GM12878 (cell line): ENCODE results near the gene HK1. TPM values are rescaled to one million over a fixed set of nuclear protein-coding genes. Genes with fewer than 3 reads are reported as not detected.

Experiments
- ATAC-seq: fragments of 200-7000 bp; cut with Tn5 transposase; 3 replicates; pipeline ENCODE4 v1.9.1; 2020; ENCODE audit warnings: mild to moderate bottlenecking, moderate library complexity
- BruUV-seq: library from RNA; stranded (reverse); fragments of 400-500 nt; replicated peaks from 2 replicates; lab custom pipeline; 2021; lab: Mats Ljungman, UMichigan
- CTCF ChIA-PET: fragments of 300-600 bp; sonication (Branson Sonifier 250); formaldehyde crosslinking; extraction: SDS; loops from one replicate; lab custom pipeline; 2021; ENCODE audit warnings: inconsistent platforms; lab: Yijun Ruan, JAX
- POLR2A ChIA-PET: fragments of 350-600 bp; formaldehyde crosslinking; extraction: SDS; loops from one replicate; lab custom pipeline; 2021; ENCODE audit warnings: inconsistent platforms; lab: Charles Lee
- RAD21 ChIA-PET: fragments of 300-600 bp; sonication (Branson Sonifier 250); formaldehyde crosslinking; loops from one replicate; lab custom pipeline; 2023; ENCODE audit warnings: antibody characterized with exemption; ENCODE audit not compliant: unreplicated experiment; lab: Charles Lee
- SMC1A ChIA-PET: fragments of 300-600 bp; sonication (Branson Sonifier 250); formaldehyde crosslinking; loops from one replicate; lab custom pipeline; 2023; ENCODE audit not compliant: unreplicated experiment, uncharacterized antibody; lab: Charles Lee
- DNase-seq: peaks from one replicate; pipeline ENCODE4 v3.0.0-alpha.2; 2011; ENCODE audit warnings: low read depth, low spot score
- FAIRE-seq: peaks from 3 replicates; lab custom pipeline; 2011; peaks lifted over from hg19 to GRCh38; lab: Jason Lieb, UNC
- H2AFZ ChIP-seq: 2 replicates; pipeline ENCODE4 v1.6.0; 2011; ENCODE audit warnings: low read depth, low read length, control low read depth; ENCODE audit not compliant: control insufficient read depth
- H3K27ac ChIP-seq: 2 replicates; pipeline ENCODE4 v1.5.1; 2011; ENCODE audit warnings: control low read depth; ENCODE audit not compliant: control insufficient read depth, insufficient read depth
- H3K27me3 ChIP-seq, 2 experiments: replicated peaks in 1 of 2; 2 replicates each; pipeline versions ENCODE4 v1.6.0 to v1.6.1; 2011; ENCODE audit warnings: low read length in 1 of 2; ENCODE audit not compliant: control insufficient read depth in 2 of 2, insufficient read depth in 2 of 2
- H3K36me3 ChIP-seq, 2 experiments: 2 replicates each; pipeline ENCODE4 v1.5.1; 2011; ENCODE audit warnings: low read length in 1 of 2; ENCODE audit not compliant: control insufficient read depth in 2 of 2, insufficient read depth in 2 of 2
- H3K4me1 ChIP-seq: 2 replicates; pipeline ENCODE4 v1.6.1; 2011; ENCODE audit warnings: mild to moderate bottlenecking, low read length, moderate library complexity, mixed read lengths; ENCODE audit not compliant: control insufficient read depth, insufficient read depth
- H3K4me2 ChIP-seq: 2 replicates; pipeline ENCODE4 v1.6.0; 2011; ENCODE audit warnings: control low read depth; ENCODE audit not compliant: control insufficient read depth, insufficient read depth
- H3K4me3 ChIP-seq: fragments of 200-600 bp; sonication (generic); 2 replicates; pipeline ENCODE4 v1.5.1; 2016
- H3K79me2 ChIP-seq: 2 replicates; pipeline ENCODE4 v1.6.0; 2011; ENCODE audit warnings: low read length; ENCODE audit not compliant: control insufficient read depth, insufficient read depth
- H3K9ac ChIP-seq: 2 replicates; pipeline ENCODE4 v1.8.0; 2011; ENCODE audit warnings: low read length, control low read depth, mixed read lengths; ENCODE audit not compliant: control insufficient read depth, insufficient read depth
- H3K9me3 ChIP-seq: replicated peaks from 3 replicates; pipeline ENCODE4 v1.5.1; 2011; ENCODE audit warnings: mild to moderate bottlenecking, low read length; ENCODE audit not compliant: control insufficient read depth, insufficient read depth
- H4K20me1 ChIP-seq: 2 replicates; pipeline ENCODE4 v1.6.0; 2011; ENCODE audit not compliant: control insufficient read depth, insufficient read depth
- BACH1 ChIP-seq: fragments of 450-650 bp; IDR thresholded peaks from 2 replicates; pipeline ENCODE4 v1.6.1; 2017; ENCODE audit warnings: mild to moderate bottlenecking, borderline replicate concordance
- BHLHE40 ChIP-seq, 2 experiments: fragments of 450-650 bp in 1 of 2; IDR thresholded peaks; 2 replicates each; pipeline ENCODE4 v1.6.1; 2011 to 2017; ENCODE audit warnings: low read depth in 2 of 2, borderline replicate concordance in 1 of 2, improper control_type of control experiment in 1 of 2, low read length in 1 of 2, mild to moderate bottlenecking in 1 of 2
- CREB1 ChIP-seq: IDR thresholded peaks from 2 replicates; pipeline ENCODE4 v1.6.1; 2012; ENCODE audit warnings: low read depth, mild to moderate bottlenecking, inconsistent platforms
- FOXM1 ChIP-seq: IDR thresholded peaks from 2 replicates; pipeline ENCODE4 v1.6.1; 2012; ENCODE audit warnings: low read depth, mild to moderate bottlenecking, inconsistent platforms, low read length, moderate library complexity
- JUNB ChIP-seq: IDR thresholded peaks from 2 replicates; pipeline ENCODE4 v1.6.1; 2016; ENCODE audit warnings: antibody characterized with exemption, mild to moderate bottlenecking
- MYC ChIP-seq: IDR thresholded peaks from 2 replicates; pipeline ENCODE4 v1.6.1; 2011; ENCODE audit warnings: mild to moderate bottlenecking, low read length, moderate library complexity, inconsistent platforms; ENCODE audit not compliant: insufficient read depth, insufficient replicate concordance, insufficient read length, severe bottlenecking
- NBN ChIP-seq: fragments of 450-650 bp; IDR thresholded peaks from 2 replicates; pipeline ENCODE4 v1.6.1; 2016
- PAX5 ChIP-seq: IDR thresholded peaks from 2 replicates; pipeline ENCODE4 v1.6.1; 2011; ENCODE audit warnings: low read depth, low read length, borderline replicate concordance
- RELA ChIP-seq: fragments of 450-650 bp; IDR thresholded peaks from 2 replicates; pipeline ENCODE4 v1.8.0; 2014; ENCODE audit warnings: borderline replicate concordance; ENCODE audit not compliant: partially characterized antibody
- RUNX3 ChIP-seq: IDR thresholded peaks from 2 replicates; pipeline ENCODE4 v1.6.1; 2012; ENCODE audit warnings: low read length, inconsistent platforms
- ZNF384 ChIP-seq: IDR thresholded peaks from 2 replicates; pipeline ENCODE4 v1.6.1; 2012; ENCODE audit warnings: low read depth, mild to moderate bottlenecking, low read length, improper control_type of control experiment, borderline replicate concordance
- ZZZ3 ChIP-seq: IDR thresholded peaks from 2 replicates; pipeline ENCODE4 v1.6.1; 2011; ENCODE audit warnings: low read depth; ENCODE audit not compliant: control insufficient read depth, insufficient read length
- WGBS: methylation state at CpG from one replicate; pipeline ENCODE4 v1.1.6; 2016; ENCODE audit warnings: low lambda C conversion rate; ENCODE audit not compliant: insufficient replicate concordance, insufficient coverage; ENCODE audit errors: missing lambda C conversion rate; 5-methylcytosine and 5-hydroxymethylcytosine counted together
- in situ Hi-C: fragments of 300-500 bp; cut with MboI; formaldehyde crosslinking; loops from 9 replicates; pipeline ENCODE4 v1.14.3; 2018; ENCODE audit warnings: mixed read lengths
- intact Hi-C: fragments of 100-400 bp; cut with micrococcal nuclease; formaldehyde crosslinking; loops from one replicate; pipeline ENCODE4 v1.14.2; 2022; ENCODE audit not compliant: unreplicated experiment
- polyA plus RNA-seq, 11 experiments: library from polyadenylated mRNA; depleted of rRNA in 4 of 11; unstranded in 6 of 11; stranded (reverse) in 5 of 11; fragments of >200 nt; fragmentation: Nextera tagmentation in 4 of 11; fragmentation: Illumina TruSeq in 1 of 11; extraction: Ambion mirVana in 4 of 11; extraction: Trizol in 1 of 11; gene quantifications; 1 replicate in 1 of 11; 2 replicates in 10 of 11; pipeline versions ENCODE4 v1.2.1 to v1.2.3, GENCODE V29; 2011 to 2016; ENCODE audit warnings: inconsistent platforms in 2 of 11, missing spikeins in 2 of 11, low read depth in 1 of 11
- total RNA-seq, 4 experiments: library from RNA; depleted of rRNA in 3 of 4; stranded (reverse); fragments of >200 nt in 3 of 4; fragmentation: Illumina TruSeq in 1 of 4; extraction: Trizol in 1 of 4; gene quantifications; 2 replicates each; pipeline versions ENCODE4 v1.2.1 to v1.2.3, GENCODE V29; 2013 to 2021
- TF ChIP-seq, protein P1 (sequence below): fragments of 450-650 bp; formaldehyde crosslinking; IDR thresholded peaks from 2 replicates; pipeline ENCODE4 v1.5.0; 2022; ENCODE audit warnings: mild to moderate bottlenecking, missing genetic modification characterization
- TF ChIP-seq, protein P2 (sequence below): IDR thresholded peaks from 2 replicates; pipeline ENCODE4 v1.6.1; 2011; ENCODE audit warnings: borderline replicate concordance, low read depth, mild to moderate bottlenecking, moderate library complexity, mixed read lengths, low read length; ENCODE audit not compliant: insufficient read depth; ENCODE audit errors: extremely low read length

The HK1 gene
- total and polyA plus RNA-seq, 10 of the 15 experiments (the other 5 are each of a cell fraction or from before 2014, with no cell fraction given), result 3.4 to 77.3 (median 46.6) TPM

- in situ Hi-C loops, result no loop called here
- Histone ChIP-seq H4K20me1 (no peaks in the 10 kb centered on the region), H3K9me3 (no peaks in the 10 kb centered on the region; the same call in none of the 3 replicates), H3K36me3 (no peaks in the 10 kb centered on the region), H3K4me2 (no peak overlapping the region), H3K9ac (no peak overlapping the region), H3K79me2 (no peaks in the 10 kb centered on the region), H3K4me3 (no peak overlapping the region), H3K27ac (no peak overlapping the region), H2AFZ (no peak overlapping the region), H3K27me3 (peaks cover 0 to 5% of the 10 kb centered on the region in 2 experiments; a peak in 2 of 4 replicates), H3K4me1 (no peaks in the 10 kb centered on the region)
- ChIA-PET CTCF (no interaction called here), RAD21 (no interaction called here), POLR2A (no interaction called here), SMC1A (no interaction called here)
- 9% methylated on average over 3 of the region's 3 CpGs for WGBS
- TF ChIP-seq BACH1, result no peak
- TF ChIP-seq JUNB, result peak; percentile 46; the same call in 1 of the 2 replicates
- peak; percentile 67 for TF ChIP-seq ZNF384
- DNase-seq (no peak), ATAC-seq (peak; percentile 56; the same call in 1 of the 3 replicates), FAIRE-seq (peak; percentile 81)
- no TSS peak for BruUV-seq
- intact Hi-C loops, result no loop called here
Measured at GRCh38 chr10:69262292-69262751, 16.0 kb upstream of the HK1 start.

GRCh38 chr10:69265521-69265920 is 12.8 kb upstream of the HK1 start:
- SMC1A ChIA-PET, result no interaction called here
- peaks cover 0 to 5% of the 10 kb centered on the region in 2 experiments; a peak in 2 of 4 replicates for H3K27me3 ChIP-seq
- ATAC-seq, result no peak
- RAD21 ChIA-PET, result no interaction called here
- intact Hi-C loops (no loop called here), in situ Hi-C loops (no loop called here)
- POLR2A ChIA-PET, result no interaction called here
- no peak for DNase-seq
- no peak overlapping the region for H2AFZ ChIP-seq
- CTCF ChIA-PET, result no interaction called here
- H3K79me2 ChIP-seq, result no peaks in the 10 kb centered on the region
- H4K20me1 ChIP-seq, result no peaks in the 10 kb centered on the region
- H3K4me3 ChIP-seq, result no peak overlapping the region
- no peaks in the 10 kb centered on the region for H3K4me1 ChIP-seq
- H3K36me3 ChIP-seq, result no peaks in the 10 kb centered on the region
- H3K9me3 ChIP-seq, result no peaks in the 10 kb centered on the region; the same call in 2 of the 3 replicates
- H3K9ac ChIP-seq, result no peak overlapping the region
- BruUV-seq, result no TSS peak
- H3K4me2 ChIP-seq, result no peak overlapping the region
- H3K27ac ChIP-seq, result no peak overlapping the region
- WGBS, result 59% methylated on average over 17 of the region's 17 CpGs
- FAIRE-seq, result no peak
- TF ChIP-seq MYC (no peak), CREB1 (no peak), FOXM1 (no peak), PAX5 (no peak), RELA (no peak), ZZZ3 (no peak), BHLHE40 (IDR thresholded peaks at IDR 0.05; ENCODE audit: borderline replicate concordance in 1 of 2, low read depth in 2 of 2, low read length in 1 of 2) (no peak), RUNX3 (no peak), NBN (no peak)
- TF ChIP-seq, protein P1, sequence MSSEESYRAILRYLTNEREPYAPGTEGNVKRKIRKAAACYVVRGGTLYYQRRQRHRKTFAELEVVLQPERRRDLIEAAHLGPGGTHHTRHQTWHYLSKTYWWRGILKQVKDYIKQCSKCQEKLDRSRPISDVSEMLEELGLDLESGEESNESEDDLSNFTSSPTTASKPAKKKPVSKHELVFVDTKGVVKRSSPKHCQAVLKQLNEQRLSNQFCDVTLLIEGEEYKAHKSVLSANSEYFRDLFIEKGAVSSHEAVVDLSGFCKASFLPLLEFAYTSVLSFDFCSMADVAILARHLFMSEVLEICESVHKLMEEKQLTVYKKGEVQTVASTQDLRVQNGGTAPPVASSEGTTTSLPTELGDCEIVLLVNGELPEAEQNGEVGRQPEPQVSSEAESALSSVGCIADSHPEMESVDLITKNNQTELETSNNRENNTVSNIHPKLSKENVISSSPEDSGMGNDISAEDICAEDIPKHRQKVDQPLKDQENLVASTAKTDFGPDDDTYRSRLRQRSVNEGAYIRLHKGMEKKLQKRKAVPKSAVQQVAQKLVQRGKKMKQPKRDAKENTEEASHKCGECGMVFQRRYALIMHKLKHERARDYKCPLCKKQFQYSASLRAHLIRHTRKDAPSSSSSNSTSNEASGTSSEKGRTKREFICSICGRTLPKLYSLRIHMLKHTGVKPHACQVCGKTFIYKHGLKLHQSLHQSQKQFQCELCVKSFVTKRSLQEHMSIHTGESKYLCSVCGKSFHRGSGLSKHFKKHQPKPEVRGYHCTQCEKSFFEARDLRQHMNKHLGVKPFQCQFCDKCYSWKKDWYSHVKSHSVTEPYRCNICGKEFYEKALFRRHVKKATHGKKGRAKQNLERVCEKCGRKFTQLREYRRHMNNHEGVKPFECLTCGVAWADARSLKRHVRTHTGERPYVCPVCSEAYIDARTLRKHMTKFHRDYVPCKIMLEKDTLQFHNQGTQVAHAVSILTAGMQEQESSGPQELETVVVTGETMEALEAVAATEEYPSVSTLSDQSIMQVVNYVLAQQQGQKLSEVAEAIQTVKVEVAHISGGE (CRISPR knock-in tag), result no peak
- TF ChIP-seq, protein P2, sequence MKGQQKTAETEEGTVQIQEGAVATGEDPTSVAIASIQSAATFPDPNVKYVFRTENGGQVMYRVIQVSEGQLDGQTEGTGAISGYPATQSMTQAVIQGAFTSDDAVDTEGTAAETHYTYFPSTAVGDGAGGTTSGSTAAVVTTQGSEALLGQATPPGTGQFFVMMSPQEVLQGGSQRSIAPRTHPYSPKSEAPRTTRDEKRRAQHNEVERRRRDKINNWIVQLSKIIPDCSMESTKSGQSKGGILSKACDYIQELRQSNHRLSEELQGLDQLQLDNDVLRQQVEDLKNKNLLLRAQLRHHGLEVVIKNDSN, result no peak
